Suprapubic skin (tissue), 4 donors: ENCODE data around the gene MSH2.

ENCODE experiments used
- EP300 ChIP-seq: sonication (generic); formaldehyde crosslinking; IDR thresholded peaks from one replicate; pipeline ENCODE4 v1.6.1; 2017; ENCODE audit warnings: antibody characterized with exemption
- POLR2A ChIP-seq, 2 donors: fragments of 450-650 bp; IDR thresholded peaks; one replicate each; pipeline ENCODE4 v1.6.1; 2017; ENCODE audit warnings: antibody characterized with exemption in 2 of 2, mild to moderate bottlenecking in 2 of 2, moderate library complexity in 2 of 2
- POLR2AphosphoS5 ChIP-seq, 3 donors: sonication (generic); formaldehyde crosslinking; IDR thresholded peaks; one replicate each; pipeline ENCODE4 v1.6.1; 2017; ENCODE audit warnings: antibody characterized with exemption in 3 of 3
- TF ChIP-seq, protein P1 (sequence below), 2 donors: fragments of 200-600 bp in 1 of 2; fragments of 450-650 bp in 1 of 2; sonication (generic) in 1 of 2; IDR thresholded peaks; one replicate each; pipeline ENCODE4 v1.5.1; 2016 to 2019; ENCODE audit warnings: antibody characterized with exemption in 2 of 2, mild to moderate bottlenecking in 1 of 2, moderate library complexity in 1 of 2

- no peak for TF ChIP-seq POLR2A (IDR thresholded peaks at IDR 0.05)
- TF ChIP-seq, protein P1, sequence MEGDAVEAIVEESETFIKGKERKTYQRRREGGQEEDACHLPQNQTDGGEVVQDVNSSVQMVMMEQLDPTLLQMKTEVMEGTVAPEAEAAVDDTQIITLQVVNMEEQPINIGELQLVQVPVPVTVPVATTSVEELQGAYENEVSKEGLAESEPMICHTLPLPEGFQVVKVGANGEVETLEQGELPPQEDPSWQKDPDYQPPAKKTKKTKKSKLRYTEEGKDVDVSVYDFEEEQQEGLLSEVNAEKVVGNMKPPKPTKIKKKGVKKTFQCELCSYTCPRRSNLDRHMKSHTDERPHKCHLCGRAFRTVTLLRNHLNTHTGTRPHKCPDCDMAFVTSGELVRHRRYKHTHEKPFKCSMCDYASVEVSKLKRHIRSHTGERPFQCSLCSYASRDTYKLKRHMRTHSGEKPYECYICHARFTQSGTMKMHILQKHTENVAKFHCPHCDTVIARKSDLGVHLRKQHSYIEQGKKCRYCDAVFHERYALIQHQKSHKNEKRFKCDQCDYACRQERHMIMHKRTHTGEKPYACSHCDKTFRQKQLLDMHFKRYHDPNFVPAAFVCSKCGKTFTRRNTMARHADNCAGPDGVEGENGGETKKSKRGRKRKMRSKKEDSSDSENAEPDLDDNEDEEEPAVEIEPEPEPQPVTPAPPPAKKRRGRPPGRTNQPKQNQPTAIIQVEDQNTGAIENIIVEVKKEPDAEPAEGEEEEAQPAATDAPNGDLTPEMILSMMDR (IDR thresholded peaks at IDR 0.05): no peak
- no peak for TF ChIP-seq POLR2AphosphoS5 (IDR thresholded peaks at IDR 0.05)
- no peak for TF ChIP-seq EP300
These were observed 103.1 kb downstream of the MSH2 start for GRCh38 chr2:47506024-47506423.
